C1 segment of cervical spinal cord (tissue), 14 donors: ENCODE measurements around the gene SYNE4.
"Not testable (repeated sequence)": the region's sequence is repeated elsewhere in the genome, so short reads cannot be mapped to it uniquely, and the experiment has no call there.

Experiments used
- DNase-seq, 14 donors: peaks; one replicate each; lab custom pipeline; 2025; lab: John Stamatoyannopoulos, UW

SYNE4 gene, protein sequence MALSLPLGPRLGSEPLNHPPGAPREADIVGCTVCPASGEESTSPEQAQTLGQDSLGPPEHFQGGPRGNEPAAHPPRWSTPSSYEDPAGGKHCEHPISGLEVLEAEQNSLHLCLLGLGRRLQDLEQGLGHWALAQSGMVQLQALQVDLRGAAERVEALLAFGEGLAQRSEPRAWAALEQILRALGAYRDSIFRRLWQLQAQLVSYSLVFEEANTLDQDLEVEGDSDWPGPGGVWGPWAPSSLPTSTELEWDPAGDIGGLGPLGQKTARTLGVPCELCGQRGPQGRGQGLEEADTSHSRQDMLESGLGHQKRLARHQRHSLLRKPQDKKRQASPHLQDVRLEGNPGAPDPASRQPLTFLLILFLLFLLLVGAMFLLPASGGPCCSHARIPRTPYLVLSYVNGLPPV

DNA sequence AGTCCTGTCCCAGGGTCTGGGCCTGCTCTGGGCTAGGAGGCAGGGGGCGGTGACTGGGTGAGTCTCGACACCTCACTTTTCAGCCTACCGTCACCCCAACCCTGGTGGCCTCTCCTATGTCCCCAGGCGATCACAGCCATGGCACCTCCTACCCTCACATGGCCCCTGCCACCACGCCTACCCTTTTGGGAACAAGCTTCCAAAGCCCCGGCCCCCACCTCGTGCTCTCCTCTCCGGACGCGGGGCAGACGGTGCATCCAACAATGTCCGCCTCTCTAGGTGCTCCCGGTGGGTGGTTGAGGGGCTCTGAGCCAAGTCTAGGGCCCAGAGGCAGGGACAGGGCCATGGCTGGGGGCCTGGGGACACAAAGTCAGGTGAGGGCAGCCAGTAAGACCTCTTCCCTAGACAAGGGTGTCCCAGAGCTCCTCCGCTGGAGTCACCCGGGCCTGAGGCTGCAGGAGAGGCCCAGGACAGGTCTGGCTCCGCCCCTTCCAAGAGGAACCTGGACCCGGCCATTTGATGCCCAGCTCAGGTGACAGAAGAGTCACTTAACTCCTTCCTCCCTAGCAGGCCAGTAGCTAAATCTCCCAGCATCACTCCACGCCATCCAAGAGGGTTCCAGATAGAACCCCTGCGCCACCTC lies at the start of gene SYNE4:
TSS of gene SYNE4 (minus strand) at position 478 of the 643 bp plus-strand sequence. CDS start at position 346, 132 bp downstream.
- peak in 5 of 14 donors; percentile 4 to 88 (median 7) for DNase-seq

- DNase-seq: peak in 12 of 14 donors; percentile 89 to 100 (median 99)
Observed at GRCh38 chr19:36054733-36055686, 46.4 kb upstream of the SYNE4 start, which contains the start of gene WDR62. Gene WDR62, plus strand, starts transcription at chr19:36054897. Its CDS starts 75 bp downstream, at chr19:36054972.

DNA sequence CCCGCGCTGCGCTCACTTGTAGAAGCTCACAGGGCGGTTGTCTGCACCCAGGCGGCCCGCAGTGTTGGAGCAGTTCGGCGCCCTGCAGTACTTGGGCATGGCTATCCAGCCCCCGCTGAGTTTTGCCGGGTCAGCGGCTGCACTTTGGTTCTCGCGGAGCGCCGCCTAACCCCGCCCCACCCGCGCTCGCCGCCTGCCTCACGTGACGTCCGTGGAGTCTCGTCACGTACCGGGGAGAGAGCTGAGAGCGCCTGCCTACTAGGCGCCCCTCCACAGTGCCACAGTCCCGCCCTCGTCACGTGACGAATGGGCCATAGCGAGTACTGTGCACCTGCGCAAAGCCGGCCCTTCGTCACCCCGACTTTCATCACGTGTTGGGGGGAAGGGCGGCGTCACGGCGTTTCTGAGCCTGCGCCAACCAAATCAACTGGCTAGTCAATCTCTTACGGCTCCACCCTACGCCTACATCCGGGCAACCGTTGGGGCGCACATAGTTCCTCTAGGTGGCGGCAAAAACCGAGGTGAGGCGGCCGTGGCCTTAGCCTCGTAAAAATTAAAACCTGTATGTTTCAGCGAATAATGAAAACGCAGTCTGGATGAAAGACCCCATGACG lies 45.6 kb upstream of the SYNE4 start, which contains the start of gene THAP8:
TSS of gene THAP8 (minus strand) at position 167 of the 614 bp plus-strand sequence. CDS start at position 99, 68 bp downstream.
- DNase-seq: peak; percentile 95 to 100 (median 99)

DNA sequence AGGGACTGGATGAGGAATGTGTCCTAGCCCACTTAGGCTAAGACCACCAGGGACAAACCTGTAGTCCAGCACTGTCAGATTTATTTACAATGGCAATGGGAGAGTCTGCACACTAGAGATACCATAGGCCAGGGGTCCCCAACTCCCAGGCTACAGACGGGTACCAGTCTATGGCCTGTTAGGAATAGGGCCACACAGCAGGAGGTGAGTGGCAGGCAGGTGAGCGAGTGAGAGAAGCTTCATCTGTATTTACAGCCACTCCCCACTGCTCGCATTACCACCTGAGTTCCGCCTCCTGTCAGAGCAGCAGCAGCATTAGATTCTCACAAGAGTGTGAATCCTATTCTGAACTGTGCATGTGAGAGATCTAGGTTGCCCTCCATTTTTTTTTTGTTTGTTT lies 43.0 kb upstream of the SYNE4 start:
- no peak for DNase-seq

GRCh38 chr19:36051236-36051635 lies 42.6 kb upstream of the SYNE4 start:
- peak in 1 of 14 donors; percentile 25 for DNase-seq

DNA sequence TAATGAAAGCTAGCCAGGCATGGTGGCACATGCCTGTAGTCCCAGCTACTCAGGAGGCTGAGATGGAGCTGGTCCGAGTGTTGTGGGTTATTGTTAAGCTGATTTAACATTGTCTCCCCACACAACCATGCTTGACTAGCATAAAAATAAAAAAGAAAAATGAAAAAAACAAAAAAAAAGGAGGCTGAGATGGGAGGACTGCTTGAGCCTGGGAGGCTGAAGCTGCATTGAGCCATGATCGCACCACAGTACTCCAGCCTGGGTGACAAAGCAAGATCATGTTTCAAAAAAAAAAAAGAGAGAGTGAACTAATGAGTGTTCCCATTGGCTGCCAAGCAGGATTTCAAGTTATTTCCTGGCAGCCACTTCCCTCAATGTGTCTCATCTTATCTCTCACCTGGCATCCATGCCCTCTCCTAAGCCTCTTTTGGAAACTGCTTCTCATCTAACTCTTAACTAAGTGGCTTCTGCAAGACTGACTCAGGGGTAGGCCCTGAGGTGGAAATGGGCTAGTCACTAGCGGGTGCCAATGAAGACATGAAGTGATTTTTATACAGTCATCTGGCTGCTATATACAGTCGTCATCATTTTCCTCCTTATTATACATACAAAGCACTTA lies 40.6 kb upstream of the SYNE4 start:
- no peak for DNase-seq

- DNase-seq: no peak
Observed at GRCh38 chr19:36047835-36048234, 39.2 kb upstream of the SYNE4 start.

GRCh38 chr19:36046443-36047050 lies 37.9 kb upstream of the SYNE4 start:
- peak in 8 of 14 donors; percentile 9 to 70 (median 18) for DNase-seq

DNA sequence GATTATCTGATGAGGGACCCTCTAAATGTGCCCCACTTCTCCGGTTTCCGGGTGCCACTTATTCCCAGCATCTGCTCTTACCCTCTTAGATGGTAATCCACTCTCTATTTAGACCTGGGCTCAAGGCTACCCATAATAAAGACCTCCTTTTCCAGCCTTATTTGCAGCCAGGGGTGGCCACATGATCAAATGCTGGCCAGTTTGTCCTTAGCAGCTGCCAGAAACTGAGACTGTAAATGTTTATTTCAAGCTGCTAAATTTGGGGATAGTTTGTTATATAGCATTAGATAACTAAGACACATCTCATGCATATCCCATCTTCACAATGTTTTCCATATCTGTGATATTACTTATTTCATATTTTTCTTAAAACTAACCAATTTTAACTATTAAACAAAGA lies 35.3 kb upstream of the SYNE4 start:
- DNase-seq: peak in 2 of 14 donors; percentile 4 to 9

GRCh38 chr19:36041831-36042230 lies 33.2 kb upstream of the SYNE4 start:
- no peak for DNase-seq

DNA sequence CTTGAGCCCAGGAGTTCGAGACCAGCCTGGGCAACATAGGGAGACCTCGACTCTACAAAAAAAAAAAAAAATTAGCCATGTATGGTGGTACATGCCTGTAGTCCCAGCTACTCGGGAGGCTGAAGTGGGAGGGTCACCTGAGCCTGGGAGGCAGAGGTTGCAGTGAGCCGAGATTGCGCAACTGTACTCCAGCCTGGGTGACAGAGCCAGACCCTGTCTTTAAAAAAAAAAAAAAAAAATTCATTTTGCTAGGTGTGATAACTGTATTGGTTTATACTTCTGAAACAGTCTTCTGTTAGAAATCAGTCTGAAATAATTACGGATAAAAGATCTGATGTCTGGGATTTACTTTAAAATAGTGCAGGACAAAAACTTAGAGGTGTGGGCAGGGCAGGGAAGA lies 32.5 kb upstream of the SYNE4 start:
- not testable (repeated sequence) for DNase-seq

DNA sequence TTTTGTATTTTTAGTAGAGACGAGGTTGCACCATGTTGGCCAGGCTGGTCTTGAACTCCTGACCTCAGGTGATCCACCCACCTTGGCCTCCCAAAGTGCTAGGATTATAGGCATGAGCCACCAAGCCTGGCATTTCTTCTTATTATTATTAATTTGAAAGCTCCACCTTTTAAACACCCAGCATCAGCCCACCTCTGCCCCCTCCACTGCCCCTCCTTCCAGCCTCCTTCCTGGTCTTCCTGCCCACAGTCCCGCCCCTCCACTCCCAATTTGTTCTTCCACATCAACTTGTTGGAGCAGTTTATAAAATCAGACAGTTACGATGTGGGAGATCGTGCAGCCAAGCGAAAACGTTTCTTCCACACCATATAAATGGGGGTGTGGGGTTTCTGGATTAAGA lies 31.9 kb upstream of the SYNE4 start:
- DNase-seq: no peak

DNA sequence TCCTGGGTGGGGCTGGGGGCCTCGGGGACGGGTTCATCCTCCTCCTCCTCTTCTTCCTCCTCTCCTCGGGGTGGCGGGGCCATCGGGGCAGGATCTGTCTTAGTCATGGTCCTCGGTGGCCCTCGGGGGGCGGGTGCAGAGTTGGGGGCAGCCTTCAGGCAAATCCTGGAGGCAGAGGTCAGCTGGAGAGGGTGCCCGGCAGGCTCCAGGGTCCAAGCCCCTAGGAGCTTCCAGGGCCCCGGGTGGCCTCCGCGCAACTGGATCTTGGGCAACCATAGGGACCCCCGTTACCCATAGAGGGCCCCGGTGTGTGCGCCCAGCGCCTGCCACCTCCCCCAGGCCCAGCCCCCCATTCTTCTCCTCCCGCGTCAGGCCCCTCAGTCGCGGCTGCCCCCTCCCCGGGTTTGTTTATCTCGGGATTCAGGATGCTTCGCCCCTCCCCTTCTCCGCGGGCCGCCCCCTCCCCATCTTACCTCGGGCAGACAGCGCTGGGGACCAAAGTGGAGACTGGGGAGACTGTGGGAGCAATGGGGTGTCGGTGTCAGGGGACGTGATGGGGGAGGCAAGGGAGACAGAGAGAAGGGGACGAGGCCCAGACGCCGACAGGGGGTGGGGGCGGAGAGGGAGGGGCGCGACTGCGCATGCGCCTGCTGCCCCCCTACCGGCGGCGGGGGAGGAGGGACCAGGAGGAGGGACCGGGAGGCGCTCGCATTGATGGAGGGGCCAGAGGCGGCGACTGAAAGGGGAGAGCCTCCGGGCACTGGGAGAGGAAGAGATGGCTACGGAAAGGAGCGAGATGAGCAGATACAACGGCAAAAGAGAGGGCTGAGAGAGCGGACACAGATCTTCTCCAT lies 23.9 kb upstream of the SYNE4 start, which contains the start of gene CLIP3:
TSS of gene CLIP3 (minus strand) at position 623 of the 854 bp plus-strand sequence. CDS start at position 107, 516 bp downstream.
- DNase-seq: peak in 13 of 14 donors; percentile 31 to 85 (median 70)

DNA sequence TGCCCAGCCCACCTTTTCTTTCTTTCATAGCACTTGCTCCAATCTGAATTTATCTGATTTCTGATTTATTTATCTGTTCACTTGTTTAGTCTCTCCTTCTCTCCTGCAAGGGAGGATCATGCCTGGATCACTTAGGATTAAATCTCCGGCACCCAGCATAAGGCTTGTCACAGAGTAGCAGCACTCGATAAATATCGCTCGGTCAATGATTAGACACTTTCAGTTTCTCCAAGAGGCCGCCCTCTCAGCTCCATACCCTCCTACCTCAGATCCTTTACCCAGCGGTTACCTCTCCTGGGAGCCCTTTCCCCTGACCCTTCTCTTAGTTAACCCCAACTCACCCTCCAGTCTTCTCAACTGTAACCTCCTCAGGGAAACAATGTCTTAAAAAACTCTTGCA lies 22.7 kb upstream of the SYNE4 start:
- DNase-seq: no peak

GRCh38 chr19:36030264-36031148 lies 21.9 kb upstream of the SYNE4 start:
- DNase-seq: peak in 1 of 14 donors; percentile 46

- DNase-seq: peak in 1 of 14 donors; percentile 6
Observed at GRCh38 chr19:36028313-36029041, 19.9 kb upstream of the SYNE4 start.

GRCh38 chr19:36027696-36028095 lies 19.1 kb upstream of the SYNE4 start:
- DNase-seq: no peak
